Naive thymus-derived CD4-positive, alpha-beta T cell (primary cell): ENCODE results near the gene GNAT1. TPM values are rescaled to one million over a fixed set of nuclear protein-coding genes. Genes with fewer than 3 reads are reported as not detected.

Experiments used
- ATAC-seq: fragments of 150-1000 bp; cut with Tn5 transposase; 2 replicates; pipeline ENCODE4 v1.10.0; 2021; ENCODE audit warnings: mild to moderate bottlenecking, moderate library complexity
- CTCF ChIA-PET: fragments of 350-600 bp; sonication (Branson Sonifier 250); formaldehyde crosslinking; loops from one replicate; lab custom pipeline; 2021; ENCODE audit warnings: antibody characterized with exemption; lab: Charles Lee
- POLR2A ChIA-PET: fragments of 350-600 bp; sonication (Branson Sonifier 250); formaldehyde crosslinking; loops from one replicate; lab custom pipeline; 2021; ENCODE audit warnings: antibody characterized with exemption, inconsistent platforms; lab: Charles Lee
- DNase-seq, 9 donors: peaks; one replicate each; pipeline versions ENCODE4 v3.0.0 to v3.0.0-alpha.2; 2020 to 2022; ENCODE audit warnings: mixed read lengths in 1 of 9
- H3K27ac ChIP-seq: one replicate; pipeline ENCODE4 v1.7.0; 2013; ENCODE audit warnings: mild to moderate bottlenecking, low read depth, low read length, moderate library complexity
- H3K27me3 ChIP-seq, 2 donors: one replicate each; pipeline ENCODE4 v1.7.0; 2013; ENCODE audit warnings: low read length in 2 of 2, mild to moderate bottlenecking in 2 of 2, moderate library complexity in 2 of 2; ENCODE audit not compliant: control insufficient read depth in 2 of 2, insufficient read depth in 2 of 2
- H3K36me3 ChIP-seq, 3 experiments: 1 replicate in 2 of 3; 2 replicates in 1 of 3; pipeline ENCODE4 v1.7.0; 2013; ENCODE audit warnings: low read length in 3 of 3, mild to moderate bottlenecking in 3 of 3, moderate library complexity in 1 of 3; ENCODE audit not compliant: insufficient read depth in 3 of 3, control insufficient read depth in 2 of 3
- H3K4me1 ChIP-seq, 2 donors: one replicate each; pipeline ENCODE4 v1.7.0; 2013; ENCODE audit warnings: low read length in 2 of 2, mild to moderate bottlenecking in 2 of 2, moderate library complexity in 1 of 2; ENCODE audit not compliant: control insufficient read depth in 2 of 2, insufficient read depth in 2 of 2
- H3K4me3 ChIP-seq: 2 replicates; pipeline ENCODE4 v1.7.0; 2013; ENCODE audit warnings: mild to moderate bottlenecking, low read length
- H3K9me3 ChIP-seq, 3 experiments: 1 replicate in 2 of 3; 2 replicates in 1 of 3; pipeline ENCODE4 v1.7.0; 2013; ENCODE audit warnings: low read length in 3 of 3; ENCODE audit not compliant: control insufficient read depth in 2 of 3
- H3K27ac Mint-ChIP-seq, 9 donors: one replicate each; pipeline ENCODE4 v1.8.0; 2020 to 2022; ENCODE audit warnings: mixed read lengths in 9 of 9, mild to moderate bottlenecking in 8 of 9, moderate library complexity in 5 of 9, inconsistent platforms in 2 of 9
- H3K27me3 Mint-ChIP-seq, 5 donors: one replicate each; pipeline ENCODE4 v1.8.0; 2021 to 2022; ENCODE audit warnings: mixed read lengths in 5 of 5, mild to moderate bottlenecking in 1 of 5
- H3K36me3 Mint-ChIP-seq, 5 donors: one replicate each; pipeline ENCODE4 v1.8.0; 2020 to 2022; ENCODE audit warnings: mixed read lengths in 5 of 5, mild to moderate bottlenecking in 3 of 5, inconsistent platforms in 1 of 5
- H3K4me1 Mint-ChIP-seq, 7 donors: one replicate each; pipeline ENCODE4 v1.8.0; 2020 to 2022; ENCODE audit warnings: mixed read lengths in 7 of 7, mild to moderate bottlenecking in 3 of 7, inconsistent platforms in 1 of 7
- H3K4me3 Mint-ChIP-seq, 10 donors: one replicate each; pipeline ENCODE4 v1.8.0; 2020 to 2022; ENCODE audit warnings: mild to moderate bottlenecking in 10 of 10, mixed read lengths in 10 of 10, moderate library complexity in 6 of 10, inconsistent platforms in 2 of 10
- H3K9me3 Mint-ChIP-seq, 11 donors: one replicate each; pipeline ENCODE4 v1.8.0; 2020 to 2022; ENCODE audit warnings: mixed read lengths in 11 of 11, mild to moderate bottlenecking in 4 of 11, inconsistent platforms in 1 of 11, moderate library complexity in 1 of 11
- intact Hi-C, 2 donors: fragments of 100-400 bp; cut with micrococcal nuclease; formaldehyde crosslinking; loops; one replicate each; pipeline ENCODE4 v1.15.1; 2023
- polyA plus RNA-seq, 2 donors: library from polyadenylated mRNA; unstranded; fragments of 300-500 nt; fragmentation: Illumina TruSeq; gene quantifications; one replicate each; pipeline ENCODE4 v1.2.3, GENCODE V29; 2021
- total RNA-seq, 6 experiments: library from RNA in 5 of 6; stranded (reverse) in 5 of 6; gene quantifications; 1 replicate in 5 of 6; 2 replicates in 1 of 6; pipeline ENCODE4 v1.2.3 and lab custom pipeline; 2021 to 2026

GNAT1 gene
- total and polyA plus RNA-seq, 7 experiments from 2014 or later: 0.24 to 1.2 TPM; not detected in 5

DNA sequence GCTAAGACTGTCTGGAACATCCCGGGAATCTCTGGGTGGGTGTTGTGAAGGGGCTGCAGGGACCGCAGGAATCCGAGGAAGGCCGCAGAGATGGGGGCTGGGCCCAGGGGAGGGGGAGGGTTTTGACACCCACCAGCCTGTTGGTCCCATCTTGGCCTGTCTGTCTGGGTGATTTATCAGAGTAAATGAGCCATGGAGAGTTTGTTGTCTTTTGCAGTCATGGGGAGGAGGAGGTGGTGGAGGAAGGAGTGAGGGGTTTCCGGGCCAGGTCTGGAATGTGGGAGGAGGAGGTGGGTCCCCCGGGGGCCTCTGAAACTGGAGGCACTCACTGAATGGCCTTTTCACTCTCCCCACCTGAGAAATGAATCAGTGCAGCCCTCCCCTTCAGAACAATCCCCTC, 24.8 kb upstream of the GNAT1 start:
- Mint-ChIP-seq H3K27ac (no peak overlapping the region), H3K36me3 (no peaks in the 10 kb centered on the region), H3K9me3 (peaks cover 0 to 1% (median 0%) of the 10 kb centered on the region in 11 donors), H3K27me3 (peaks cover 0 to 1% (median 0%) of the 10 kb centered on the region in 5 donors), H3K4me1 (peaks cover 0 to 3% (median 0%) of the 10 kb centered on the region in 7 donors), H3K4me3 (no peak overlapping the region)
- POLR2A ChIA-PET: no interaction called here
- Histone ChIP-seq H3K36me3 (no peaks in the 10 kb centered on the region), H3K9me3 (no peaks in the 10 kb centered on the region), H3K4me3 (no peak overlapping the region), H3K4me1 (no peaks in the 10 kb centered on the region), H3K27ac (no peak overlapping the region), H3K27me3 (no peaks in the 10 kb centered on the region)
- intact Hi-C loops: no loop called here
- no peak for ATAC-seq
- CTCF ChIA-PET: no interaction called here
- DNase-seq: no peak

DNA sequence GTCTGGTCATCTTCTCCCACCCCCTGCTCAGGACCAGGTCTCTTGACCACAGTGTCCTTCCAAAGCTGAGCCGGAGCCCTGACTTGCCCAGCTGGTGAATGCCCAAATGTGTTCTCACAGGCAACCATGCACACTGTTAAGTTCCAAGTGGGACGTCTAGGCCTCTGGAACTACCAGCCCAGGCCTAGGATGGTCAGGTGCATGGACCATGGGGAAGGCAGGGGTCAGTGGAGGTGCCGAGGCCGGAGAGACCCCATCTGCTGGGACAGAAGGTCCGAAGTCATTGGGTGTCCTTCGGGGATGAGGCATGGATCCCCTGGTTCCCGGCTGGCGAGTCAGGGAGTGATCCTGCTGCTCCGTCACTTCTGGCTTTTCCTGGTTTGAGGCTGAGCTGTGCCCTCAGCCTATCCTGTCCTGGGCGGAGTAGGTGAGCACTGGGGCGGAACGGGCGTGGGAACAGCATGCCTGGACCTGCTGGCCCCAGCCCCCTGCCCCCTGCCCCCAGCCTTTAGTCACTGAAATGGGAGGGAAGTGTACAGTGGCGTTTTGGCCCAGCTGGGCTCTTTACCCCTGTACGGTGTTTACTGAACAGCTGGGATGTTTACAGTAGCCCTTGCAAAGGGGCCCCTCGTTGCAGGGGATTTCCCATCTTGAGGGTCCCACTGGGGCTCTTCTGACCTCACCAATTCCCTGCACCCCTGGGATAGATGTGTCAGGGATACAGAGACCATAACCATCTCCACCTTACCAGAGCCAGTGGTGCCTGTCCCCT, 24.2 kb upstream of the GNAT1 start:
- H3K4me3 Mint-ChIP-seq: no peak overlapping the region
- H3K27ac Mint-ChIP-seq: no peak overlapping the region
- Histone ChIP-seq H3K4me3 (no peak overlapping the region), H3K36me3 (no peaks in the 10 kb centered on the region), H3K27me3 (no peaks in the 10 kb centered on the region), H3K27ac (no peak overlapping the region), H3K9me3 (no peaks in the 10 kb centered on the region), H3K4me1 (no peaks in the 10 kb centered on the region)
- peaks cover 0 to 1% (median 0%) of the 10 kb centered on the region in 11 donors for H3K9me3 Mint-ChIP-seq
- ChIA-PET CTCF (no interaction called here), POLR2A (no interaction called here)
- no peak for DNase-seq
- ATAC-seq: no peak
- peaks cover 0 to 3% (median 0%) of the 10 kb centered on the region in 7 donors for H3K4me1 Mint-ChIP-seq
- H3K36me3 Mint-ChIP-seq: no peaks in the 10 kb centered on the region
- H3K27me3 Mint-ChIP-seq: peaks cover 0 to 1% (median 0%) of the 10 kb centered on the region in 5 donors
- intact Hi-C loops: no loop called here

- Histone ChIP-seq H3K27me3 (no peaks in the 10 kb centered on the region), H3K9me3 (no peaks in the 10 kb centered on the region), H3K36me3 (no peaks in the 10 kb centered on the region), H3K4me1 (no peaks in the 10 kb centered on the region), H3K27ac (no peak overlapping the region), H3K4me3 (no peak overlapping the region)
- Mint-ChIP-seq H3K9me3 (peaks cover 0 to 1% (median 0%) of the 10 kb centered on the region in 11 donors), H3K36me3 (no peaks in the 10 kb centered on the region), H3K4me1 (peaks cover 0 to 3% (median 0%) of the 10 kb centered on the region in 7 donors), H3K27me3 (peaks cover 0 to 1% (median 0%) of the 10 kb centered on the region in 5 donors), H3K27ac (no peak overlapping the region), H3K4me3 (no peak overlapping the region)
- ChIA-PET POLR2A (no interaction called here), CTCF (no interaction called here)
- intact Hi-C loops: no loop called here
- DNase-seq: no peak
- no peak for ATAC-seq
Measured at GRCh38 chr3:50167841-50168209, 23.6 kb upstream of the GNAT1 start.

- Histone ChIP-seq H3K9me3 (no peaks in the 10 kb centered on the region), H3K36me3 (no peaks in the 10 kb centered on the region), H3K27ac (no peak overlapping the region), H3K4me1 (no peaks in the 10 kb centered on the region), H3K27me3 (no peaks in the 10 kb centered on the region), H3K4me3 (no peak overlapping the region)
- Mint-ChIP-seq H3K27me3 (peaks cover 0 to 1% (median 0%) of the 10 kb centered on the region in 5 donors), H3K27ac (no peak overlapping the region), H3K9me3 (peaks cover 0 to 1% (median 0%) of the 10 kb centered on the region in 11 donors), H3K4me1 (peaks cover 0 to 3% (median 0%) of the 10 kb centered on the region in 7 donors), H3K4me3 (no peak overlapping the region), H3K36me3 (no peaks in the 10 kb centered on the region)
- no peak for DNase-seq
- POLR2A ChIA-PET: no interaction called here
- CTCF ChIA-PET: interaction anchor here (1.0 kb wide), 1 partner anchor 56 kb away, joined by 3 read pairs; no protein-coding TSS in a partner anchor
- ATAC-seq: no peak
- intact Hi-C loops: no loop called here
Measured at GRCh38 chr3:50168388-50168787, 23.0 kb upstream of the GNAT1 start.

- DNase-seq (no peak), ATAC-seq (no peak)
- H3K9me3 Mint-ChIP-seq: no peaks in the 10 kb centered on the region
- ChIA-PET POLR2A (no interaction called here), CTCF (interaction anchor here (1.0 kb wide), 1 partner anchor 56 kb away, joined by 3 read pairs; no protein-coding TSS in a partner anchor)
- intact Hi-C loops: no loop called here
- peaks cover 0 to 6% (median 2%) of the 10 kb centered on the region in 7 donors for H3K4me1 Mint-ChIP-seq
- Histone ChIP-seq H3K27me3 (no peaks in the 10 kb centered on the region), H3K27ac (no peak overlapping the region), H3K36me3 (no peaks in the 10 kb centered on the region), H3K4me1 (no peaks in the 10 kb centered on the region), H3K4me3 (no peak overlapping the region), H3K9me3 (no peaks in the 10 kb centered on the region)
- no peak overlapping the region for H3K4me3 Mint-ChIP-seq
- H3K36me3 Mint-ChIP-seq: no peaks in the 10 kb centered on the region
- no peak overlapping the region for H3K27ac Mint-ChIP-seq
- peaks cover 0 to 1% (median 0%) of the 10 kb centered on the region in 5 donors for H3K27me3 Mint-ChIP-seq
Measured at GRCh38 chr3:50168791-50169190, 22.6 kb upstream of the GNAT1 start.

- H3K9me3 ChIP-seq: no peaks in the 10 kb centered on the region
- intact Hi-C loops: no loop called here
- CTCF ChIA-PET: interaction anchor here (0.6 to 1.0 kb wide), 4 partner anchors 10 to 102 kb away, joined by 3 to 4 read pairs (median 4); no protein-coding TSS in a partner anchor
- no peaks in the 10 kb centered on the region for H3K9me3 Mint-ChIP-seq
- no peaks in the 10 kb centered on the region for H3K4me1 ChIP-seq
- no peaks in the 10 kb centered on the region for H3K36me3 Mint-ChIP-seq
- DNase-seq (no peak), ATAC-seq (no peak)
- H3K27ac Mint-ChIP-seq: no peak overlapping the region
- no peak overlapping the region for H3K27ac ChIP-seq
- no peak overlapping the region for H3K4me3 ChIP-seq
- no peaks in the 10 kb centered on the region for H3K36me3 ChIP-seq
- H3K27me3 Mint-ChIP-seq: peaks cover 0 to 1% (median 0%) of the 10 kb centered on the region in 5 donors
- H3K4me1 Mint-ChIP-seq: peaks cover 0 to 7% (median 3%) of the 10 kb centered on the region in 7 donors
- no peak overlapping the region for H3K4me3 Mint-ChIP-seq
- no peaks in the 10 kb centered on the region for H3K27me3 ChIP-seq
- POLR2A ChIA-PET: no interaction called here
Measured at GRCh38 chr3:50169232-50169832, 22.1 kb upstream of the GNAT1 start.
